Measurements from ENCODE around the gene BAG3. TPM values are rescaled to one million over a fixed set of nuclear protein-coding genes. Genes with fewer than 3 reads are reported as not detected.

The BAG3 gene
- total RNA-seq, 1 donor from 2014 or later, result 59.7 TPM

DNA sequence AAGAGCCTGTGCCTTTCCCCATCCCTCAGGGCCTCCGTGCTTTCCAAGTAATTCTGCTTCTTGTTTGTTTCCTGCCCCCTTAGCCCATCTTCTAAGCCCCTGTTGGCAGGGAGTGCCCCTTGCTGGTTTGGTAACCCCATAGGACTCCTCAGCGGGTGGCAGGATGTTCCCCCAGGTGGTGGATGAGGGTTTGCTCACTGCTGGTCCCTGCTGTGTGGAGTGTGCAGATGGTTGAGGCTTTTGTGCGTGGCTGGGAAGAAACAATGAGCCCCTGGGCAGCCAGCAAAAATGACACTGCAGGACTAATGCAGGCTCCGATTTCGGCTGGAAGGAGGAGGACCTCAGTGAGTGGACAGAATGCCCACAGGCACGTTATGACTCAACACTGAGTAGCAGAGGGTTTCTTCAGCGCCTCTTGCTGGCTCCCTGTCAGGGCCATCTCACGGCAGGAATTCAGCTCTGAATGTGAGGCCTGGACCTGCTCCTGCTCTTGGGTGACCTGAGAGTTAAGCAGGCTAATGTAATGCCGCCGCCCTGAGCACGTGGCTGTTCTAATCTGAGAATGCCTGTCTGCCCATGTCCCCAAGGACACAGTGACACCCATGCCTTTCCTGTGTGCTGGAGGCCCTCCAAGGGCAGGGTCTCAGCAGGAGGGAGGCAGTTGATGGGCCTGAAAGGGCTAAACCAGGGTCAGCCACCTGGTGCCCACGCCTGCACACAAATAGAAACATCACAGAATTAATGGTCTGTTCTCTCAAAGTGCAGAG lies 16.6 kb downstream of the BAG3 start:
- ATAC-seq, result peak; percentile 84

DNA sequence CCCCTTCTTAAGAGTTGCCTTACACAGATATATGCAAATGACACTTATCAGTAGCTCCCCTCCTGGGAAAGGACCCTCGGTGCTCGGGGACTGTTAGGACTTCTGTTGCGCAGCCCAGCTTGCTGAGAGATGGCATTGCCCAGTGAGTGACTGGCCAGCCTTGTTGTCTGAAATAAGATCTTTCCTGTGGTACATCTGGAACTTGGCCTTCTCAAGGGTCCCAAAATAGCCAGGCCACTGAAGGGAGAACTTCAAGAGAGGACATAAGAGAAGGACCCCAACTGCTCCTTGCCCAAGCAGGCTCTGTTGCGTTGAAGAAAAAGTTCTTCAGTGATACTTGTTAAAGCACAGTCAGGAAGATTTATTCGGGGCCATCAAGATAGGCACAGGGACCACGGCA lies 17.3 kb downstream of the BAG3 start:
- no peak for ATAC-seq

DNA sequence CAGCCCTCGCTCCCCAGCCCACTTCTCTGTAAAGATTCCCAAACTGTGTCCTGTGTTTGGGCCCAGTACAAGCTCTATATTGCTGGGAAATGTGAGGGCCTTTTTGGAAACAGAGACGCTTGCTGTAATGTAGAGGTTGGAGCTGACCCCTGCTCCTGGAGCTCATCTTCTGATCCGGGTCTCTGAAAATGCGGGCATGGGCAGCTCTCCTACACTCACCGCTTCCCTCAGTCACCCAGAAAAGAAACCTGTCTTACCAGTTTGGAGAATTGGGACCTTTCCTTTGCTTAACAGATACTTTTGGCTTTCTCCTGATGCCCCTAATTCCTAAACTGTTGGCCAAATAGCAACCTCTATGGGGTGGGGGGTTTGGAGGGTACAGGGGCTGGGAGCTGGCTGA lies 18.2 kb downstream of the BAG3 start:
- no peak for ATAC-seq

DNA sequence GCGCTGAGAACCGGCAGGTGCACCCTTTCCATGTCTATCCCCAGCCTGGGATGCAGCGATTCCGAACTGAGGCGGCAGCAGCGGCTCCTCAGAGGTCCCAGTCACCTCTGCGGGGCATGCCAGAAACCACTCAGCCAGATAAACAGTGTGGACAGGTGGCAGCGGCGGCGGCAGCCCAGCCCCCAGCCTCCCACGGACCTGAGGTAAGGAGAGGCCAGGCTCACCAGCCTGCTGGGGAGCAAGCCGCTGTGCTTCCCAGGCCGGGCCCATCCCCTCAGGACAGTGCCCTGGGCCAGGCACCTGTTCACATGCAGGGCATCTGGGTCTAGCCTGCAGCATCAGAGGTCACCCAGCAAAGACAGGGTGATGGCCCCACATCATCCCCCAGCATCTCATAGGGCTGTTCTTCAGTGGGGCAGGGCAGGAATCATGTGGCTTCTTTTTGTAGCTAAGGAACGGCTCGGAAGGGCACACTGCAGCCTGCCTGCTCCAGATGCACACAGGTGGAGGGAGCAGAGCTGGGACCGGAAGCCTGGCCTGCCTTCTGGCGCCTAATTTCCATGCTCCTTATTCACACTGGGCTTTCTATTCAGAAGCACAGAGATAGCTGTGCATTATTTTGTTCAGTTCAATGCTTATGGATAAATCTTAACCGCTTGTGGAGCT lies 18.9 kb downstream of the BAG3 start:
- ATAC-seq, result peak; percentile 5

DNA sequence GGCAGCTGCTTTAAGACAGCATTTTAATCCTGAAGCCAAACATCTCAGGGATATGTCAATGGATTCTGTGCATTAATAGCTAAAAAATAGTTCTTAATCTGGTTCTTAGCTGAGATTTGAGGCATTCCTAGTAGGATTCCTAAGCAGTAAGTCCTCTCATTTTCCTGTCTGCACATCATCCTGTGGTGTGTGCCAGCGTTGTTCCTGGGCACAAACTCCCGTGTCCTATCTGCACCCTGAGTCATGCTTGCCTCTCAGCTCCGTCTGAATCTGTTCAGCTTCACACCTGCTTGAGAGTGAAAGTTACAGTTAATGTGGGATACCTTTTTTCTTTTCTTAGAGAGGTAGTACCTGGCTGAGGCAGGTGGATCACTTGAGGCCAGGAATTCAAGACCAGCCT lies 19.5 kb downstream of the BAG3 start:
- ATAC-seq, result peak; percentile 32

DNA sequence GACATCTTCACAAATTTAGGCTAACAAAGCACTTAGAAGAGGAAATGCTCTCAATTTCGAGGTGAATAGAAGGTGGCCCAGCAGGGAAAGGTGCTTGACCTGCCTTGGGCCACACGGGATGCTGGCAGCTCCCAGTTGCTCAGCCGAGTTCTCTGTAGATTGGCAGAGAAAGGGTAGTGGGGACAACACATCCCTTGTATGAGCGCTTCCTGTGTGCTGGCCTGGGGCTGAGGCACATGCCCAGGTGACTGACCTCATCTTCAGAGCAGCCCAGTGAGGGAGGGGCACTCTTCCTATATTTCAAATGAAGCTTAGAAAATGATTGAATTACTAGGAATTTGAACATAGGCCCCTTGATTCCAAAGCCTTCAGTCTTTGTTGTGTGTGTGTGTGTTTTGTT lies 20.2 kb downstream of the BAG3 start:
- ATAC-seq, result no peak

DNA sequence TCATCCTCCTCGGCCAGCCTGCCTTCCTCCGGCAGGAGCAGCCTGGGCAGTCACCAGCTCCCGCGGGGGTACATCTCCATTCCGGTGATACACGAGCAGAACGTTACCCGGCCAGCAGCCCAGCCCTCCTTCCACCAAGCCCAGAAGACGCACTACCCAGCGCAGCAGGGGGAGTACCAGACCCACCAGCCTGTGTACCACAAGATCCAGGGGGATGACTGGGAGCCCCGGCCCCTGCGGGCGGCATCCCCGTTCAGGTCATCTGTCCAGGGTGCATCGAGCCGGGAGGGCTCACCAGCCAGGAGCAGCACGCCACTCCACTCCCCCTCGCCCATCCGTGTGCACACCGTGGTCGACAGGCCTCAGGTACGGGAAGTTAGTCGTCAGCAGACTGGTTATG lies 21.1 kb downstream of the BAG3 start:
- no peak for ATAC-seq

DNA sequence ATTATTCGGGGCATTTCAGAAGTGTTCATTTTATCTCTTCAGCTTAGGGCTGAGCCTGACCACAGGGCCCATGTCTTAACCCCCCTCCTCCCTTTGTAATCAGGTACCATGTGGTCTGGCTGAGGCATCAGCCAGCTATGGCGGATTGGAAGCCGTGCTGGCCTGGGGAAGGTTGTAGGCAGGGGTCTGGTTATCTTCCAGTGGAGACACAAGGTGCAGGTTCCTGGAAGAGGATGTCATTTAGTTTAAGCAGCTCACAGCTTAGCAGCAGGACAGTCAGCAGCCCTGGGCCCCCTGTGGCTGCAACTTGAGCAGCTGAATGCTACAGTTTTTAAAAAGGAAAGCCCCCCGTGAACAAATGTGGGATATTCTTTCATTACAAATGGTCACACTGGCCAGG lies 22.1 kb downstream of the BAG3 start:
- ATAC-seq, result no peak

DNA sequence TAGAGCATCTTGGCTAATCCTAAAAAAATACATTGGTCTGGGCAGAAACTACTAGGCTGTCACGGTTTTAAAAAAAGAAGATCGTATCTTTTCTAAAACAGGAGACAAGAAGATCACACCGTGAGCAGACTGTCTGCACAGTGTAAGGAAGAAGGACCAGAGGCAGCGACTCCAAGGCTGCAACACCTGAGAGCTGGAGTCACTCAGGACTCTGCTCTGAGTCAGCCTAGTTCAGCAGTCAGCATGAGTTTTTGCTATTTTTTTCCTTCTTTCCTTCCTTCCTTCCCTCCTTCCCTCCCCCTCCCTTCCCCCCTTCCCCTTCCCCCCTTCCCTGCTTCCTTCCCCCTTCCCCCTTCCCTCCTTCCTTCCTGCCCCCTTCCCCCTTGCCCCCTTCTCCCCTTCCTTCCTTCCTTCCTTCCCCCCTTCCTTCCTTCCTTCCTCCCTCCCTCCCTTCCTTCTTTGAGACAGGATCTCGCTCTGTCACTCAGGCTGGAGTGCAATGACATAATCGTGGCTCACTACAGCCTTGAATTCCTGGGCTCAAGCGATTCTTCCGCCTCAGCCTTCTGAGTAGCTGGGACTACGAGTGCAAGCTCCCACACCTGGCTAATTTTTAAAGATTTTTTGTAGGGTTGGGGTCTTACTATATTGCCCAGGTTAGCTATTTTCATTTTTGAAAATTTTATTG lies 24.4 kb downstream of the BAG3 start:
- ATAC-seq, result peak; percentile 36

DNA sequence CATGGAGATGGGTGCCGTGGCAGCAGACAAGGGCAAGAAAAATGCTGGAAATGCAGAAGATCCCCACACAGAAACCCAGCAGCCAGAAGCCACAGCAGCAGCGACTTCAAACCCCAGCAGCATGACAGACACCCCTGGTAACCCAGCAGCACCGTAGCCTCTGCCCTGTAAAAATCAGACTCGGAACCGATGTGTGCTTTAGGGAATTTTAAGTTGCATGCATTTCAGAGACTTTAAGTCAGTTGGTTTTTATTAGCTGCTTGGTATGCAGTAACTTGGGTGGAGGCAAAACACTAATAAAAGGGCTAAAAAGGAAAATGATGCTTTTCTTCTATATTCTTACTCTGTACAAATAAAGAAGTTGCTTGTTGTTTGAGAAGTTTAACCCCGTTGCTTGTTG lies 25.9 kb downstream of the BAG3 start:
- ATAC-seq, result no peak

DNA sequence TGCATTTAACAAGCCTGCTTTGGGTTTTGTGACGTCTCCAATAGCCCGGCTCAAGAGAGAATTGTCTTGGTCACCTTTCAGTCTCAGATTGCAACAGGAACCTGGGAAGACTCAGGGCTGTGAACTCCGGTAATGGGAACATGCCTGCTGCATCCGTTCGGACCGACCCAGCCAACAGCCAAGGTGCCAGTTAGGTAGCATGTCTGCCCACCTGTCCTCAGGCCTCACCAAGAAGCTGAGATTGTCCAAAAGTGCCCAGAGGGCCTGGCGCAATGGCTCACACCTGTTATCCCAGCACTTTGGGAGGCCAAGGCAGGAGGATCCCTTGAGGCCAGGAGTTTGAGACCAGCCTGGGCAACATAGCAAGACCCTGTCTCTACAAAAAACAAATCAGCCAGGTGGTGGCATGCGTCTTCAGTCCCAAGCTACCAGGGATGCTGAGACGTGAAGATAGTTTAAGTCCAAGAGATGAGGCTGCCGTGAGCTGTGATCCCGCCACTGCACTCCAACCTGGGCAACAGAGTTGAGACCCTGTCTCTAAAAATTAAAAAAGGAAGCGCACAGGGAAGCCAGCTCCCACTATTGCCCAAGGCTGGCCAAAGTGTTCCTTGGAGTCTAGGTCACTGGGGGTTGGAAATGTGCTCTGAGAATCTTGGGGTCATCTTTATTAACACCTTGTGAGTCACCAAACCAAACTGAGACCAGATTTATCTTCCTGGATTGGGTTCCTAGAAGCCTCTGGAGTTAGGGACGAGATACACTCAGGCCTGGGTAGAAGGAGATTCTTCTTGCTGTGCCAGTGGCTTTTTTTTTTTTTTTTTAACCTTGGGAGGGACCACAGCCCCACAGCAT lies 26.9 kb downstream of the BAG3 start:
- ATAC-seq, result no peak

DNA sequence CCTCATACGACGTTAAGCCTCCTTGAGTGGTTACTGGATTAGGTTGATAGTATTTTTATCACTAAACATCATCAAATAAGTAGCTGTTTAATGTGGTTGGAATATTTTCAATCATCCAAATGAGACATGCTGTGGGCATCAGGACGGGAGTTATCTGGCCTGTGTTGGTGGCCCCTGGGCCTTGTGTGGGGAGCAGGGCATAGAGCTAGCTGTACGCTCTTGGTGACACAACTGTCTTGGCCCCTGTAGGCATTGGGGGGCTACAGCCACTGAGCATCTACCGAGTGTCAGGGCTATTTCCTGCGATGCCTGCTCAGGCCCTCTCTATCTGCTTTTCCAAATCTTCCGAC lies 28.3 kb downstream of the BAG3 start:
- ATAC-seq, result no peak

DNA sequence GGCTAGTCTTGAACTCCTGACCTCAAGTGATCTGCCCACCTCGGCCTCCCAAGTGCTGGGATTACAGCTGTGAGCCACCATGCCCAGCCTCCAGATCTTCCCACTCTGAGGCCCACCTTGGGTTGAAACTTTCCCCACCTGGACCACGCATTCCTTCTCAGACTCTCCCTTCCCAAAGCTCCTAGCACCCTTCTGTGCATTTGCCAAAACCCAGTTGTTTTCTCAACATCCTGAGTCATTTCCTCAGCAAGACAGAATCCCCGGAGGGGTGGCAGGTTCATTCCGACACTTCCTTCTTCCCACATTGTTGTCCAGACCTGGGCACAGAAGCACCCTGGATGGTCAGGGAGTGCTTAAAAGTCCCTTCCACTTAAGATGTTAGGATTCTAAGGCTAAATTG lies 28.9 kb downstream of the BAG3 start:
- peak; percentile 43 for ATAC-seq

DNA sequence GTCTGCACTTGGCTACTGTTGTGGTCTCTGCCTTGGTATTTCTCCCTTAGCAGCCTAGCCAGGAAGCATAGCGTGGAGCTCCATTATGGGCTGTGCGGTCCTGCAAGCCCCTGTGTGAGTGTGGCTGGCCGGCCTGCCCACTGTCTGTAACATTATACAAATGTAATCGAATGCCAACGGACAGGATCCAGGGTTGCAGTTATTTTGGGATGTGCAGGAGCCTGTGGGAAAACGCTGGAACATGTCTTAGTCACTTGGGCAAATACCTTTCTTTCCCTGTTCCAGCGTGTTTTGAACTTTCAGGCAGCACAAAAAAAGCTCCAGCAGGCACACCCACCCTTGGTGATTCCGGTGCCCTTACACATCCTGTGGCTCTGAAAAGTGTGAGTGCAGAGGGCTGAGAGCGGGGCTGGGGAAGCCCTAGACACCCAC lies 29.5 kb downstream of the BAG3 start:
- peak; percentile 49 for ATAC-seq

DNA sequence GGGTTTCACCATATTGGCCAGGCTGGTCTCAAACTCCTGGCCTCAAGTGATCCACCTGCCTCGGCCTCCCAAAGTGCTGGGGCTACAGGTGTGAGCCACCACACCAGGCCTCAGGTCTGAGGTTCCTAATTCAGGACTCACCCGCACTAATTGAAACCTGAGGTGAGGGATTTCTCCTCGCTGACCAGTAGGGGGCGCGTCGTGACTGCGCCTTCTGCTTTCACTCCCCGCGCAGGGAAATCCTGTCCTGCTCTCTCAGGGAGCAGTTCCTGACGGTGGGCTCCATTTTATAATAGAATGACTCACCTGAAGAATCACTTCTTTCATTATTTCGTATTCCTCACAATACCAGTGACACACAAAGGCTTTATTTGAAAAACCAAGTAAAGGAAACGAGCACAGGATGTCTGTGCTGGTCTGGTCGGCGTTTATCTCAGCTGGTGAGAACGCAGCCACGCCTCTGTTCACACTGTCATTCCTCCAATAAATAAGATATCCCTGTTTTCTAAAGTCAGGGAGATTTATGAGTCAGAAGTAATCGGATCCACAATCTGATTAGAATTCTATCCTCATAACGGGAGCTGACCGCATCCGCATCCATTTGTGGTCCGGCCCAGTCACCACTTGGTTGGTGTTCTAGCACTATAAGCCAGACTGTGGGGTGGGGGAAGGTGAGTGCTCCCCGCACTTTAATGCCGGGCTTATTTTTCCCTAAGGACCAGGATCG lies 35.4 kb downstream of the BAG3 start:
- peak; percentile 64 for ATAC-seq

DNA sequence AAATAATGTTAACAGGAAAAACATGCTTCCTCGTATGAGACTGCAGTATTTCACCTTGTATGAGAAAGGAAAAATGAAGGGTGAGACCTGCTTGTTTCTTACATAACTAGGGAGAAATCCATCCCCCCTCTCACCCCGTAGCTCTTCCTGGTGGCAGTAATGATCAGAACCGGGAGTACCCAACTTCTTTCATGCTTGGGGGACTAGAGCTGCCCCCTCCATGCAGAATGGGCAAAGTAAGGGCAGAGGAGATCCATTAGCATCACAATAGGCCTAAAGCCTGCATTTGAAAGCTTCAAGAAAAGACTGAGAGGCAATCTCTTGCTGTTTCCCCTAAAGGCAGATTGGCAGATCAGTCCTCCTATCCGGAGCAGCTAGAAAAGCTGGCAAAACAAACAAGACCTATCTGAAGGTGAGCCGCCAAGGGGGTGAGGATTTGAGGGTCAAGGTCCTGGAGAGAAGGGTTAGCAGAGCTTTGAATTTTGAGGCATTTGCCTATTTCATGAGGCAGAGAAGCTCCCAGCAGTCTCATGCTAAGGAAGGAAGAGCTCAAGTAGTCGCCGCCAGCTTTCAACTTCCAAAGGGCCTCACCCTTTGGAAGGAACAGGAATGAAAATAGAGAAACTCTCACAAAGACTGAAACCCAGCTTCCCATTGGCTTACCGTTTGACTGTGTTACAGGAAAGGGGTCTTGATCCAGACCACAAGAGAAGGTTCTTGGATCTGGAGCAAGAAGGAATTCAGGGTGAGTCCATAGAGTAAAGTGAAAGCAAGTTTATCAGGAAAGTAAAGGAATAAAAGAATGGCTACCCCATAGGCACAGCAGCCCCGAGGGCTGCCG lies 36.2 kb downstream of the BAG3 start:
- ATAC-seq, result no peak

DNA sequence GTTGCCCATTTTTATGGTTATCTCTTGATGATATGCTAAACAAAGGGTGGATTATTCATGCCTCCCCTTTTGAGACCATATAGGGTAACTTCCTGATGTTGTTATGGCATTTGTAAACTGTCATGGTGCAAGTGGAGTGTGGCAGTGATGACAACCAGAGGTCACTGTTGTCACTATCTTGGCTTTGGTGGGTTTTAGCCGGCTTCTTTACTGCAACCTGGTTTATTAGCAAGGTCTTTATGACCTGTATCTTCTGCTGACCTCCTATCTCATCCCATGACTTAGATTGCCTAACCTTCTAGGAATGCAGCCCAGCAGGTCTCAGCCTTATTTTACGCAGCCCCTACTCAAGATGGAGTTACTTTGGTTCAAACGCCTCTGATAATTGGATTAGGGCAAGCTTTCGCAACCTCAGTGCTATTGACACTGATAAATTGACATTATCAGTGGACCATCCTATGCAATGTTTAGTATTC lies 36.9 kb downstream of the BAG3 start:
- ATAC-seq, result no peak

DNA sequence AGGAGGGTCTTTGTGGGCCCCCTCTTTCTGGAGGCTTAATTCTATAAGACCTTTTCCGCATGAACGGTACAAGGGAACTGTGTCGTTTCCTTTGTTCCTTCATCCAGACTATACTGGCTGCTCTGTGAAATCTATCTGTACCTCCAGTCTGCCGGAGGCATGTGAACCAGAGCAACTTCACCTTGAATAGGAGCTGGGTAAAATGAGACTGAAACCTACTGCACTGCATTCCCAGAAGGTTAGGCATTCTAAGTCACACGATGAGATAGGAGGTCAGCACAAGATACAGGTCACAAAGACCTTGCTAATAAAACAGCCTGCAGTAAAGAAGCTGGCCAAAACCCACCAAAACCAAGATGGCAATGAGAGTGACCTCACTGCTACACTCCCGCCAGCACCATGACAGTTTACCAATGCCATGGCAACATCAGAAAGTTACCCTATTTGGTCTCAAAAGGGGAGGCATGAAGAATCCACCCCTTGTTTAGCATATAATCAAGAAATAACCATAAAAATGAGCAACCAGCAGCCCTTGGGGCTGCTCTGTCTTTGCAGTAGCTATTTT lies 37.9 kb downstream of the BAG3 start:
- ATAC-seq, result no peak

DNA sequence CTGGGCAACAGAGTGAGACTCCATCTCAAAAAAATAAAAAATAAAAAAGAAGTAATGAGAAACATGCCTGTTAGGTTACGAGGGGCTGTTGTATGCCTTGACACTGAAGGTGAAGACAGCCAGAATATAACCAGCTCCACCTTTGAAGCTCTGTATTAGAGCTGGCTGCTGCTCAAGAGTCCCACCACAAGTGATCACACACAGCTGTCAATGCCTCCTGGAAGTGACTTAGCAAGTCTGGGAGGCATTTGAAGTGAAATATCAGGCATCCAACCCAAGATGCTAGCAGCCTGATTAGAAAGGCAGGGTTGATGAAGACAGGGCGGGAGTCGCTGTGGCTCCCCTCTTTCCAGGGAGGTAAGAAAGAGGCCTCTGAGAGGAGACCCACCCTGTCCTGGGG lies 40.5 kb downstream of the BAG3 start:
- no peak for ATAC-seq

DNA sequence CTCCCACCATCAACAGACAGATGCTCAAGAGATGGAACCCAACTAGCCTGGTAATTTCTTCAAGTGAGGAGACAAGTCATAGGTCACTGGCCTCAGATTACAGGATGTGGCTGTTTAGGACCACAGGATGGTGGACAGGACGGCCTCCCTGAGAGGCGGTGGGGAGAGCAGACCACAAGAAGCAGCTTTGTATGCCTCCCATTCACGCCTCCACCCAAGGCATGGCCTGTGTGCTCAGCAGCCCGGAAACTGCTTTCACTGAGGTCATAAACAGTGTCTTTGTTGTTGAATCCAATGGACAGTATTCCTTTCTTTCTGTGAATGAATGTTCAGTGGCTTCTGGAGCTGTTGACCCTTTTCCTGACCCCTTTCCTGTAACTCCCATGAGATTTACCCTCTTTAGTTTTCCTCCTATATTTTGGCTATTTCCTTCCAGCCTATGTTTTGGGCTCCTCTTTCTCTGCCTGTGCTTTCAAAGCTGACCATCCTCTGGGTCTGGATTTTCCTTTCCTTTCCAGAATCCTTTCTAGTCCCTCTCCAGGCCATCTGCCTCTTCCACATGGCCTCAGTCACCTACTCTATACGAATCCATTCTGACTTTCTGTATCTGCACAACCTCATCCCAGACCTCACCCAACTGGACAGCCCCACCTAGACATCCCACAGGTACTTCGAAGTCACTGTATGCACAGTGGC lies 42.2 kb downstream of the BAG3 start:
- ATAC-seq, result no peak

Data from esophagus mucosa (tissue), 1 donor.